HUES6 (cell line): ENCODE results near the gene RABGAP1.

Experiments used
- H3K27ac ChIP-seq: 2 replicates; pipeline ENCODE4 v1.7.0; 2013; ENCODE audit warnings: low read depth, mild to moderate bottlenecking, low read length, inconsistent platforms
- H3K27me3 ChIP-seq: 2 replicates; pipeline ENCODE4 v1.6.1; 2013; ENCODE audit warnings: low read length; ENCODE audit not compliant: control insufficient read depth, insufficient read depth
- H3K36me3 ChIP-seq: 2 replicates; pipeline ENCODE4 v1.6.1; 2013; ENCODE audit warnings: low read length; ENCODE audit not compliant: control insufficient read depth, insufficient read depth
- H3K4me1 ChIP-seq: 2 replicates; pipeline ENCODE4 v1.6.1; 2013; ENCODE audit warnings: low read length; ENCODE audit not compliant: control insufficient read depth, insufficient read depth
- H3K4me3 ChIP-seq: 2 replicates; pipeline ENCODE4 v1.5.1; 2013; ENCODE audit warnings: low read depth, low read length
- H3K9ac ChIP-seq: one replicate; pipeline ENCODE4 v1.6.1; 2013; ENCODE audit warnings: mild to moderate bottlenecking, low read length
- H3K9me3 ChIP-seq: 2 replicates; pipeline ENCODE4 v1.6.1; 2013; ENCODE audit warnings: low read depth, low read length; ENCODE audit not compliant: control insufficient read depth, insufficient read depth

Gene RABGAP1

DNA sequence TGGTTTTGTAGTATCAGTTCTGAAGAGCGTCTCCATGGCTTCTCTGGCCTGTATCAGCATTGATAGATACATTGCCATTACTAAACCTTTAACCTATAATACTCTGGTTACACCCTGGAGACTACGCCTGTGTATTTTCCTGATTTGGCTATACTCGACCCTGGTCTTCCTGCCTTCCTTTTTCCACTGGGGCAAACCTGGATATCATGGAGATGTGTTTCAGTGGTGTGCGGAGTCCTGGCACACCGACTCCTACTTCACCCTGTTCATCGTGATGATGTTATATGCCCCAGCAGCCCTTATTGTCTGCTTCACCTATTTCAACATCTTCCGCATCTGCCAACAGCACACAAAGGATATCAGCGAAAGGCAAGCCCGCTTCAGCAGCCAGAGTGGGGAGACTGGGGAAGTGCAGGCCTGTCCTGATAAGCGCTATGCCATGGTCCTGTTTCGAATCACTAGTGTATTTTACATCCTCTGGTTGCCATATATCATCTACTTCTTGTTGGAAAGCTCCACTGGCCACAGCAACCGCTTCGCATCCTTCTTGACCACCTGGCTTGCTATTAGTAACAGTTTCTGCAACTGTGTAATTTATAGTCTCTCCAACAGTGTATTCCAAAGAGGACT lies 94.2 kb downstream of the RABGAP1 start:
- H3K4me1 ChIP-seq = peaks cover 3% of the 10 kb centered on the region; the same call in 1 of the 2 replicates
- no peaks in the 10 kb centered on the region for H3K27me3 ChIP-seq
- peaks cover 15% of the 10 kb centered on the region for H3K36me3 ChIP-seq
- no peak overlapping the region for H3K9ac ChIP-seq
- H3K27ac ChIP-seq = no peak overlapping the region
- no peak overlapping the region for H3K4me3 ChIP-seq
- H3K9me3 ChIP-seq = no peaks in the 10 kb centered on the region

DNA sequence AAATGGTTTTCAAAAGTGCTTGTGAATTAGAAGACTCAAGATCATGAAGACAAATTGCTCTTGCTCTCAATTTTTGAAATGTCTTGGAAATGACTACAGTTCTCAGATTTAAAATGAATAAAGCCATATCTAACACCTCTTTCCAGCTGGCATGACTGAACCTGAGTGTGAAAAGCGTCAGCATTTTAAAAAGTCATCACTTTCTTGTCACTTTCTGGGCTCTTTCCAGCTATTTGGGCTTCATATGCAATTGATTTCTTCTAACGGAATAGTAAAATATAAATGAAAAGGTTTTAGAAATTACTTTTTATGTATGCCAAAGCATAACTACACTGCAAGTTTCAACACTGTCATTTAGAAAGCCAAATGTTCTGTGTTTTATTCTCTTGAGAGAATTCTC lies 95.0 kb downstream of the RABGAP1 start:
- peaks cover 3% of the 10 kb centered on the region; the same call in 1 of the 2 replicates for H3K4me1 ChIP-seq
- peaks cover 15% of the 10 kb centered on the region for H3K36me3 ChIP-seq

DNA sequence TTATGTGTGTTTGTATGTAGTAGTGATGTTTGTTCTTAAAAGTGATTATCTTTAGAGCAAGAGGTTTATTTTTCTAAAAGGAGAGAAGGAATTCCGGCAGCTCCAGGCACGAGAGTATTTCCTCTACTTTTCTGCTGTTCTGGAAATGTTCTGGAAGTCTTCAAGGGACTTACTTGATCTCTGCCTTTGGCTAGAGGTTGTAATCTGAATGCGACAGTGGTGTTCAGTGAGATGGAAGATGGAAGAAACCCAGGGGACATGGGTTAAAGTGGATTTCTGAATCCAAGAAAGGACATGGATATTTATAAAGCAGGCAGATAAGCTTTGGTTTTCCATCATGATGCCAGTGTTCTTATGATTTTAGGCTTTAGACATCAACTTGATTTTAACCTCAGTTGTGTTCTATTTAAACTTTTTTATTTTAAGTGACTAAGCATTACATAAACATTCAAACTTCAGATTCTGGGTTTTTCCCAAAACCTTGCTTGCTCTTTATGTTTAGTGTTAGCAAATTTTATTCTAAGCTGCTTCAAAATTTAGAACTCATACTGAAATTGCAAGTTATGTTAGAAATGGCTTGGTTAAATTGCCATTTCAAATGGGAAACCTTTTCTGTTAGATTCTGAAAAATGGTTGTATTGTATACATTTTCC lies 96.2 kb downstream of the RABGAP1 start:
- Histone ChIP-seq H3K27ac (no peak overlapping the region), H3K9me3 (no peaks in the 10 kb centered on the region), H3K36me3 (peaks cover 15% of the 10 kb centered on the region), H3K4me3 (no peak overlapping the region), H3K27me3 (no peaks in the 10 kb centered on the region), H3K9ac (no peak overlapping the region), H3K4me1 (peaks cover 3% of the 10 kb centered on the region; the same call in 1 of the 2 replicates)

More for the DNA sequence above, 95.0 kb downstream of the RABGAP1 start:
- no peak overlapping the region for H3K4me3 ChIP-seq
- H3K27me3 ChIP-seq = no peaks in the 10 kb centered on the region
- H3K27ac ChIP-seq = no peak overlapping the region
- H3K9me3 ChIP-seq = no peaks in the 10 kb centered on the region
- no peak overlapping the region for H3K9ac ChIP-seq

DNA sequence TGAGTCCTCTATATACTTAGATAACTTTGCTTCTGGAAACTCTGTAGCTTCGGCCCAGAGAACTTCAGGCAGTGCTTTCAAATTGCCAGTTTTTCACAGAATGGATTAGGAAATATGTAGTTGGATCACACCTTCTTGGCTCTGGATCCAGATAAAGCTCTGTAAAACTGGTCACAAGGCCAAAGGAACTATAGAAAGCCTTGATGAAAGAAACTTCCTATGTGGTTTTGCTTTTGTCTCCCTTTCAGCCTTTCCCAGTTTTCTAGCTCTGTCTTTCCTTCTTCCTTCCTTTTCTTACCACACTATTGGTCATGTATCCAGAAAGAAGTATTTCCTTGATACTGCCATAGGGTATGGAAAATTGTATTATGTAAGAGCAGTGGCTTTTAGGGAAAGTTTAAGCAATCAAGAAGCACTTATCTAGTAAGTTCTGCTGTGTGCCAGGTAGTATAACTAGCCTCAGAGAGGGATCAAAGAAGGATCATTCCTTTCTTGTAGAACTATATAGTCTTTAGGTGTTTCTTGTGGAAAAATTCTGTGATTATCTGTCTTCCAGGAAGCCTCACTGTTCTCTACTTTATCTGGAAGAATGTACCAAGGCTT lies 98.9 kb downstream of the RABGAP1 start:
- Histone ChIP-seq H3K4me1 (no peaks in the 10 kb centered on the region), H3K4me3 (no peak overlapping the region), H3K27ac (no peak overlapping the region), H3K36me3 (peaks cover 7% of the 10 kb centered on the region), H3K9me3 (no peaks in the 10 kb centered on the region), H3K9ac (no peak overlapping the region), H3K27me3 (no peaks in the 10 kb centered on the region)

DNA sequence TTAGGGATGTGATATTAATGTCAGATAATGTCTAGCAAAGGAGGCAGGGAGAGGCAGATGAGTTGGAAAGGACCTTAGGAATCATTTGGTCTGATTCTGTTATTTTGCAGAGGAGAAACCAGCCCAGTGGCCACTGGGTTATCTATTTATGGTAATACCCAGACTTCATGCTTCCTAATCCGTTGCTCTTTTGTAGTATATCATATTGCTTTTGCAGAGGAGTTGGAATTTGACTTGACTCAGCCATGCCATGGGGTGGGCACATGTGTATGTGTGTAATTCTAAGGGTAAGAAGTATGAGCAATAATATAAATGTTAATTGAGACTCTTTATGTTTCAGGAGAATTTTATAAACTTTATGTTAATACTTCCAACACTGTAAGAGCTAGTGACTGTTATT lies 100.0 kb downstream of the RABGAP1 start:
- H3K9ac ChIP-seq = no peak overlapping the region
- H3K9me3 ChIP-seq = no peaks in the 10 kb centered on the region
- no peaks in the 10 kb centered on the region for H3K4me1 ChIP-seq
- H3K27ac ChIP-seq = no peak overlapping the region
- no peaks in the 10 kb centered on the region for H3K27me3 ChIP-seq
- no peaks in the 10 kb centered on the region; the same call in 1 of the 2 replicates for H3K36me3 ChIP-seq
- H3K4me3 ChIP-seq = no peak overlapping the region

DNA sequence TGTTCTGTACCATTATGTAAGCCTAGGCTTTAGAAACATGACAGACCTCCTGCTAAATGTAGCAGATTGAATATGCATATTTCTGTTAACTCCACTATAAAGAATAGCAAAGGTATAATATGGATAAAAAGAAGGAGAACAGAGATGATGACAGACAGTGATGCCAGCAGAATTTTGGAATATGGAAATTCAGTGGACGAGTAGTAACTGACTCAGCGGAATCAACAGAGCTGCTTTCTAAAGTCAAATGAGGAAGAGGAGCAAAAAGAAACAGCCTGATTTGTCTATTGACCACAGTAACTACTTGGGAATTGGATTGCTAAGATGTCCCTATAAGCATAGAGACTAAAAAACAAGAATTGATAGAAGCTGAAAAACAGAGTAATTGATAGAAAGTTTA lies 100.7 kb downstream of the RABGAP1 start:
- Histone ChIP-seq H3K9ac (no peak overlapping the region), H3K27ac (no peak overlapping the region), H3K9me3 (no peaks in the 10 kb centered on the region), H3K4me1 (no peaks in the 10 kb centered on the region), H3K27me3 (no peaks in the 10 kb centered on the region), H3K4me3 (no peak overlapping the region), H3K36me3 (no peaks in the 10 kb centered on the region; the same call in 1 of the 2 replicates)

DNA sequence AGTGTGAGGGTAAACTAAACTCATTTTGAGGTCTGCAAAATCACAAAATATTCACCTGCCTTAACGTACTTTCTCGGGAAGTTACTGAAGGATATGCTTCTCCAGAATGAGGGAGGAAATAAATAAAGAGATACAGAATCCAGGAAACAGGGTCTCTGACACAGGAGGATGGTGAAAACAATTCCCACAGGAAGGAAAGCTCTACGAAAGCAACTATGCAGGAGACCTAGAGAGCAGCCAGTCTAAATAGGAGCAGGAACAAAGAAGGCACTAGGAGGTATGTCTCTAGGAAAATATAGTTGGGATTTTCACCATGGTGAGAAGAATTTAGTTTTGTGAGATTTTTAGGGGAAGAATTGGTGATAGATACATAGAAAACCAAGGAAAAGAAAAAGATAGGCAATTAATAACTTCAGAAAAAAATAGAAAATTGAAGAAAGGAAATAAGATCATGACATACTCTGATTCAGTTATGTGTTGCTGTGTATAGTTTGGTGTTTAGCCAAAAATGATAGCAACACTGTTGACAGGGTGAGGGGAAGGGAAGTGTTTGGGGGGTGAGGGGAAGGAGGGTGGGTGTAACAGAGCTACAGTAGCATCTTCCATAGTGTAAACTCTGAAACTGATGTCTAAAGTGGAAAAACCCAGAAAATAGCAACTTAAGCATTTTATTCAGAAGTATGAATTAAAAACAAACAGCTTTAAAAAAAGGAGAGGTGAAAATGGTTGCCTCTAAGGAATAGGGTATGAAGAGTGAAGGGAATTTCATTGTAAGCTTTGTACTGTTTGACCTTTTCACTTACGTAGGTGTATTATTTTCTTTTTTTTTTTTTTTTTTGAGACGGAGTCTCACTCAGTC lies 102.5 kb downstream of the RABGAP1 start:
- Histone ChIP-seq H3K4me1 (no peaks in the 10 kb centered on the region), H3K9ac (no peak overlapping the region), H3K27me3 (no peaks in the 10 kb centered on the region), H3K36me3 (no peaks in the 10 kb centered on the region; the same call in none of the 2 replicates), H3K27ac (no peak overlapping the region), H3K9me3 (no peaks in the 10 kb centered on the region), H3K4me3 (no peak overlapping the region)

DNA sequence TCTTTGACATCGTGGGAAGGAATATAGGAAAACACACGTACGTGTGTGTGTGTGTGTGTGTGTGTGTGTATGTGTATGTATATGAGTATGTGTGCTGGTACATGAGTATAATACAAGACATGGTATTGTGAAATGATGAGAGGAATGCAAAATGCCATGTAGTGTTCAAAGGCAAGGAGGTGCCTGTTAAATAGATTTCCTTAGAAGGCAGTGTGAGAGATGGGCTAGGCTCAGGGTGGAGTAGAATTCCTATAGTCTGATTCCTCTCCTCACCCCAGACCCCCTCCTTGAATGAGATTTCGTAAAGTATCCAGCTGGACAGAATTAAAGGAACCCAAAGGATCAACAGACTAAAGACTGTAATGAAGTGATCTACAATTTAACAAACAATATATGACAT lies 103.8 kb downstream of the RABGAP1 start:
- no peak overlapping the region for H3K27ac ChIP-seq
- H3K27me3 ChIP-seq = no peaks in the 10 kb centered on the region
- H3K4me3 ChIP-seq = no peak overlapping the region
- H3K9ac ChIP-seq = no peak overlapping the region
- H3K9me3 ChIP-seq = no peaks in the 10 kb centered on the region
- peaks cover 3% of the 10 kb centered on the region for H3K36me3 ChIP-seq
- no peaks in the 10 kb centered on the region for H3K4me1 ChIP-seq

DNA sequence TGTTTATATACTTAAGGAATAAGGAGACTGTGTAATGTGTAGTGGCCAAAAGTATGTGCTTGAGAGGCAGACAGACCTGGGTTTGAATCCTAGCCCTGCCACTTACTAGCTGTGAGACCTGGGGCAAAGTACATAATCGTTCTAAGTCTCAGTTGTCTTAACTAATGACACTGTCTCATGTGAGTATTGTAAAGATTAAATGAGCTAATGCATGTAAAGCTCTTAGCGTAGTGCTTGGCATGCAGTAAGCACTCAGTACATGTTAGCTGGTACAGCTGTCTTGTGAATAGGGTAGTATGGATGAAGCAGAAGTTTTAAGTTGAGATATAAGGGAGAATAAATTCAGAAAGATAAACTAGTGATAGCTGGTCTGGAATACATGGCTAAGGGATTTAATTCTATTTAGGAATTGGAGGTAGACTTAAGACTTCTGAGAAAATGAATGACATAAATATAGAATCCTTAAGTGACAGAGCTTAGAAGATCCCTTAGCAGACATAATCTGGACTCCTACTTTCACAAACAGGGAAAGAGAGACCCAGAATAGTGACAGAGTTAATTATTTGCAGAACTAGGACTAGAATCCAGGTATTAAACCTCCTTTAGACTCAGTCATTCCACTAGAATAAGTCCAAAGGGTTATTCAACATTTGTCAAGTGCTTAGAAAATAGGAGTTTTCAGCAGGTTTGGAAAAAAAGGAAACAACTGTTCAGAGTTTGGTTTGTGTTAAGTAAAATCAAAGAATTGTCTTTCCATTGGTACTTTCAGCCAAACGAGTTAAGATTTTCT lies 105.8 kb downstream of the RABGAP1 start:
- Histone ChIP-seq H3K27ac (no peak overlapping the region), H3K27me3 (no peaks in the 10 kb centered on the region), H3K4me3 (no peak overlapping the region), H3K4me1 (no peaks in the 10 kb centered on the region), H3K9me3 (no peaks in the 10 kb centered on the region), H3K9ac (no peak overlapping the region), H3K36me3 (peaks cover 3% of the 10 kb centered on the region)

DNA sequence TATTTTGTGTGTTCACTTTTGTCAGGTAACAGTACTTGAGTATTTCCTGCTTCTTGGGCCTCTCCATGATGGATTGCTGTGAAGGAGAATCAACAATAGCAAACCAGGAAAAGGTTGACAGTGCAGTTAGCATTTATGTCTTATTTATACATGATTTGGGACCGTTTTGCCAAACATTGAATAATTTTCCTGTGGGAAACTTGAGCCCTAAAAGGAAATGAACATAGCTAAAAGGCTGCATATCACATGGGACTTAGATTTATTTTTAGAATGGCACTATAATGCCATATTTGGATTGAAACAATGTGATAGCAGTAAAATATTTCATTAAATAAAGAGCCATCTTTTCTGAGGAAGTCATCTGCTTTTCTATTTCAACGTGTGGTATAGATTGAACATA lies 107.9 kb downstream of the RABGAP1 start:
- Histone ChIP-seq H3K27ac (no peak overlapping the region), H3K36me3 (peaks cover 3% of the 10 kb centered on the region; the same call in 1 of the 2 replicates), H3K27me3 (no peaks in the 10 kb centered on the region), H3K9ac (no peak overlapping the region), H3K4me1 (peaks cover 3% of the 10 kb centered on the region; the same call in 1 of the 2 replicates), H3K4me3 (no peak overlapping the region), H3K9me3 (no peaks in the 10 kb centered on the region)
